GM18858 (cell line): ENCODE data around the gene EVI2A.
"Not testable (repeated sequence)": the region's sequence is repeated elsewhere in the genome, so short reads cannot be mapped to it uniquely, and the experiment has no call there.

Source experiments
- ATAC-seq: cut with Tn5 transposase; IDR thresholded peaks from one replicate; pipeline ENCODE4 v1.9.1; 2021; ENCODE audit not compliant: unreplicated experiment

Gene EVI2A

GRCh38 chr17:31321481-31321880 lies at the start of gene EVI2A:
Gene EVI2A, minus strand, starts transcription at chr17:31321622. Its CDS starts 2,609 bp downstream, at chr17:31319013.
- no peak for ATAC-seq

- ATAC-seq, result no peak
Observed at GRCh38 chr17:31369266-31369665, 47.8 kb upstream of the EVI2A start.

GRCh38 chr17:31366088-31366487 lies 44.7 kb upstream of the EVI2A start:
- ATAC-seq, result no peak

- ATAC-seq, result no peak
Observed at GRCh38 chr17:31364012-31364411, 42.6 kb upstream of the EVI2A start.

GRCh38 chr17:31357839-31358394 lies 36.5 kb upstream of the EVI2A start:
- no peak for ATAC-seq

- ATAC-seq, result no peak
Observed at GRCh38 chr17:31357091-31357490, 35.7 kb upstream of the EVI2A start.

GRCh38 chr17:31355935-31356334 lies 34.5 kb upstream of the EVI2A start:
- ATAC-seq, result no peak

GRCh38 chr17:31349454-31349853 lies 28.0 kb upstream of the EVI2A start:
- ATAC-seq, result no peak

- ATAC-seq, result not testable (repeated sequence)
Observed at GRCh38 chr17:31345191-31345747, 23.8 kb upstream of the EVI2A start.

GRCh38 chr17:31339906-31340661 lies 18.7 kb upstream of the EVI2A start:
- ATAC-seq, result no peak

- ATAC-seq, result no peak
Observed at GRCh38 chr17:31329221-31329620, 7.8 kb upstream of the EVI2A start.

- no peak for ATAC-seq
Observed at GRCh38 chr17:31328160-31328535, 6.7 kb upstream of the EVI2A start.

GRCh38 chr17:31327534-31328159 lies 6.2 kb upstream of the EVI2A start:
- no peak for ATAC-seq

- no peak for ATAC-seq
Observed at GRCh38 chr17:31323551-31323950, 2.1 kb upstream of the EVI2A start.

- no peak for ATAC-seq
Observed at GRCh38 chr17:31321966-31322365, 544 bp upstream of the EVI2A start.

- ATAC-seq, result no peak
Observed at GRCh38 chr17:31320791-31321190, 631 bp downstream of the EVI2A start.

- no peak for ATAC-seq
Observed at GRCh38 chr17:31320241-31320640, 1.2 kb downstream of the EVI2A start.

- no peak for ATAC-seq
Observed at GRCh38 chr17:31318851-31319661, 2.4 kb downstream of the EVI2A start.

GRCh38 chr17:31318298-31318801 lies 3.1 kb downstream of the EVI2A start:
- no peak for ATAC-seq

- no peak for ATAC-seq
Observed at GRCh38 chr17:31314782-31315100, 6.7 kb downstream of the EVI2A start.
